Stimulated activated CD8-positive, alpha-beta memory T cell treated with anti-CD3 and anti-CD28 coated beads, Interleukin-12 subunit alpha, Interleukin-12 subunit beta, amount 100 ng/mL, for 24 hours (primary cell): ENCODE data around the gene FANCI.
A peak's percentile ranks its signal among the peaks of the same experiment; 100 is the strongest.

Experiments
- DNase-seq: peaks from one replicate; pipeline ENCODE4 v3.0.0-alpha.2; 2020; ENCODE audit errors: extremely low read depth

Gene FANCI

GRCh38 chr15:89243691-89244573 lies at the start of gene FANCI:
FANCI (plus strand) TSS chr15:89243979; CDS start chr15:89247648, 3,669 bp downstream.
- DNase-seq = peak; percentile 93

GRCh38 chr15:89194608-89195007 lies 49.2 kb upstream of the FANCI start:
- no peak for DNase-seq

- no peak for DNase-seq
Observed at GRCh38 chr15:89195836-89196235, 47.9 kb upstream of the FANCI start.

- DNase-seq = no peak
Observed at GRCh38 chr15:89196241-89196640, 47.5 kb upstream of the FANCI start.

- DNase-seq = no peak
Observed at GRCh38 chr15:89196994-89197393, 46.8 kb upstream of the FANCI start.

GRCh38 chr15:89197503-89197971 lies 46.2 kb upstream of the FANCI start:
- DNase-seq = no peak

GRCh38 chr15:89198196-89198595 lies 45.6 kb upstream of the FANCI start:
- DNase-seq = no peak

GRCh38 chr15:89198934-89199333 lies 44.8 kb upstream of the FANCI start:
- DNase-seq = no peak

GRCh38 chr15:89199746-89200145 lies 44.0 kb upstream of the FANCI start:
- DNase-seq = no peak

- DNase-seq = no peak
Observed at GRCh38 chr15:89200182-89200581, 43.6 kb upstream of the FANCI start.

- no peak for DNase-seq
Observed at GRCh38 chr15:89201465-89202005, 42.2 kb upstream of the FANCI start.

- no peak for DNase-seq
Observed at GRCh38 chr15:89203705-89204273, 40.0 kb upstream of the FANCI start.

GRCh38 chr15:89205991-89206585 lies 37.7 kb upstream of the FANCI start:
- DNase-seq = no peak

GRCh38 chr15:89206908-89207331 lies 36.9 kb upstream of the FANCI start:
- peak; percentile 37 for DNase-seq

- DNase-seq = no peak
Observed at GRCh38 chr15:89208256-89208655, 35.5 kb upstream of the FANCI start.

GRCh38 chr15:89209057-89209456 lies 34.7 kb upstream of the FANCI start:
- DNase-seq = no peak

GRCh38 chr15:89211678-89212170 lies 32.1 kb upstream of the FANCI start:
- no peak for DNase-seq

GRCh38 chr15:89215627-89216026 lies 28.2 kb upstream of the FANCI start:
- DNase-seq = no peak

- no peak for DNase-seq
Observed at GRCh38 chr15:89217031-89217430, 26.7 kb upstream of the FANCI start.

- DNase-seq = no peak
Observed at GRCh38 chr15:89217686-89218376, 25.9 kb upstream of the FANCI start.

- DNase-seq = no peak
Observed at GRCh38 chr15:89218531-89218930, 25.2 kb upstream of the FANCI start.

GRCh38 chr15:89221543-89221942 lies 22.2 kb upstream of the FANCI start, which contains the start of gene RLBP1:
RLBP1 (minus strand) TSS chr15:89221579; CDS start chr15:89218975, 2,604 bp downstream.
- DNase-seq = no peak
